ENCODE data around the gene MYO9B.

DNA sequence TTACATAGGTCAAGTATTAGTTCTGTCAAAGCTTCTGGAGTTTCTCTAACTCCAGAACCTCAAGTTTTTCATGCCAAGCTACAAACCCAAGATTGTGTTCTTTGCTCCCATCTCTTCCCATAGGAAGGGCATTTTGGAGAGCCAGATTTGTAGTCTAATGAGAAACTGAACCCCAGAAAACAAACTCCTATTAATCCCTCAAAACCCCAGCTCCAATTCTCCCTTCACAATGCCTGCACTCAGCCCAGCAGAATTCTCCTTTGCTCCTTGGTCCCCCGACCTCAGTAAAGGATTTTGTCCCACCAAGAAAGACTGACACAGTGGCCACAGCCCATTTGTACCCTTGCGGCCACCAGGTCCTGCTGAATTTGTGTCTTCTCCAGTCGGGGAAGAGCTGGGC is 180.6 kb downstream of the MYO9B start:
- TF ChIP-seq, protein P1, sequence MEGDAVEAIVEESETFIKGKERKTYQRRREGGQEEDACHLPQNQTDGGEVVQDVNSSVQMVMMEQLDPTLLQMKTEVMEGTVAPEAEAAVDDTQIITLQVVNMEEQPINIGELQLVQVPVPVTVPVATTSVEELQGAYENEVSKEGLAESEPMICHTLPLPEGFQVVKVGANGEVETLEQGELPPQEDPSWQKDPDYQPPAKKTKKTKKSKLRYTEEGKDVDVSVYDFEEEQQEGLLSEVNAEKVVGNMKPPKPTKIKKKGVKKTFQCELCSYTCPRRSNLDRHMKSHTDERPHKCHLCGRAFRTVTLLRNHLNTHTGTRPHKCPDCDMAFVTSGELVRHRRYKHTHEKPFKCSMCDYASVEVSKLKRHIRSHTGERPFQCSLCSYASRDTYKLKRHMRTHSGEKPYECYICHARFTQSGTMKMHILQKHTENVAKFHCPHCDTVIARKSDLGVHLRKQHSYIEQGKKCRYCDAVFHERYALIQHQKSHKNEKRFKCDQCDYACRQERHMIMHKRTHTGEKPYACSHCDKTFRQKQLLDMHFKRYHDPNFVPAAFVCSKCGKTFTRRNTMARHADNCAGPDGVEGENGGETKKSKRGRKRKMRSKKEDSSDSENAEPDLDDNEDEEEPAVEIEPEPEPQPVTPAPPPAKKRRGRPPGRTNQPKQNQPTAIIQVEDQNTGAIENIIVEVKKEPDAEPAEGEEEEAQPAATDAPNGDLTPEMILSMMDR (IDR thresholded peaks at IDR 0.05; ENCODE audit: low read depth, low read length) = no peak
- no peak for TF ChIP-seq EZH2phosphoT487 (IDR thresholded peaks at IDR 0.05; ENCODE audit: low read depth)

Data from OCI-LY3 (cell line).